Umbilical cord (tissue), 2 donors: ENCODE measurements around the gene MTA3. TPM values are rescaled to one million over a fixed set of nuclear protein-coding genes. Genes with fewer than 3 reads are reported as not detected.
"Not testable (repeated sequence)": the region's sequence is repeated elsewhere in the genome, so short reads cannot be mapped to it uniquely, and the experiment has no call there.

Experiments
- DNase-seq: peaks from one replicate; pipeline ENCODE4 v3.0.0-alpha.2; 2015; ENCODE audit warnings: low spot score
- total RNA-seq: library from RNA; depleted of rRNA; stranded (reverse); fragments of >200 nt; gene quantifications from one replicate; pipeline ENCODE4 v1.2.3, GENCODE V29; 2014; ENCODE audit warnings: low replicate concordance; ENCODE audit not compliant: insufficient read depth

The MTA3 gene
- total RNA-seq, 1 donor from 2014 or later = 23.8 TPM

DNA sequence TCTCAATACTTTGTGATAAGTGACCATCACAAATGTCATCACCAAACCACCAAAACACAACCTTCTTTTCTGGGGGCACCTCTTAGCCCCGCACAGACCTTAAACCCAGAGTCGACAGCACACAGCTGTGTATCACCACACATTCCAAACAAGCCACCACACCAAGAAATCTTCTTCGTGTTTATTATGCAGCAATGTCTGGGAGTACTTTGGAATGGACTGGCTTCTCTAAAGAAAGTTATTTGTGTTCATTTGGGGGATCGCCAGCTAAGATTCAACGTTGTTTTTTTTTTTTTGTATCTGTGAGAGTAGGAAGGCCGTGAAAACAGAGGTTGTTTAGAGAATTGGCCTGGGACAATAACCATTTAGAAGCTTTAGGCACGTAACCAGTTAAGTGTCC, 1.1 kb upstream of the MTA3 start:
- peak; percentile 42 for DNase-seq

DNA sequence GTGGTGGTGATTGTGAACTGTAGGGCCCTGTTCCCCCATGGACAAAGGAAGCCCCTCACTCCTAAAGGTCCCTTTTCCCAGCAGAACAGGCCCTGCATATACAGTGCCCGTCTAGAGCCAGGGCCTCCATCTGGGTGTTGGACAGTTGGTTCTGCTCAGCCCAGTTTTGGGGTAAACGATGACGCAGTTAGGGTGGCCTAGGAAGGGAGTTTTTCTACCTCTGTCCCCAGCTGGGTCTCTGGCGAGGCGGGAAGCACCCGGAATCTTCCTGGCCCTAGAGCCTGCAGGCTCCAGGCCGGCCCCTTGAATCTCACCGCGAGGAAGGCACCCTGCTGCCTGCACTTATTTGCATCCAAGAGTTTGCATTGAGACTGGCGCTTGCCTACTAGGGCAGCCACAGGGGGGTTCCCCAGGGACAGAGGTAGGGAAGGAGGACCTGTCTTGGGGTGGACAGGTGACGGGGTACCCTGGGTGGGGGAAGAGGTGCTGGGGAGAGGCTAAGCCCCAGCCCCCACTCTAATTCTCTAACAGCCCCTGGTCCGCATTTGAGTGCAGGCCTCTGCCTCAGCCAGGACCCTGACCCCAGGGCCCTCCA, 529 bp upstream of the MTA3 start:
- peak; percentile 48 for DNase-seq

GRCh38 chr2:42569116-42569711, 782 bp downstream of the MTA3 start:
- peak; percentile 67 for DNase-seq

- peak; percentile 15 for DNase-seq
Observed at GRCh38 chr2:42569883-42570282, 1.5 kb downstream of the MTA3 start.

- DNase-seq = no peak
Observed at GRCh38 chr2:42572297-42573081, 4.1 kb downstream of the MTA3 start.

GRCh38 chr2:42573256-42573655, 4.8 kb downstream of the MTA3 start:
- DNase-seq = no peak

- no peak for DNase-seq
Observed at GRCh38 chr2:42575458-42576064, 7.1 kb downstream of the MTA3 start.

DNA sequence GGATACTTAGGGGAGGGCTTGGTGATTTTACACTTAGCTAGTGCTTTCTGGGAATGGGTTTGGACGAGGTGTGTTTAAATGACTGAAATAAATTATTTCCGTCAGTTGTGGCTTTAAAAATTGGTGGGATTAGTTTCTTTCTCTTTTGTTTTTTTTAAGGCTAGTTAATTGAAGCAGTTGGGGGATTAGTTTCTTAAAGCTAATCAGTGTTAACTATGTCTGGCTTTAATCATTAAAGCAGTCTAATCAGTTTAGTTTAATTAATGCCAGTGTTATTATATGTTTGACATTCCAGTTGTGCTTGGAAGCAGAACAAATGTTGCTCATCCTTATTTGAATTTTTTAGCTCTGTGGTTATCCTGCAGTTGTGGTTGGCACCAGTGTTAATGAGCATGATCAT, 10.2 kb downstream of the MTA3 start:
- no peak for DNase-seq

DNA sequence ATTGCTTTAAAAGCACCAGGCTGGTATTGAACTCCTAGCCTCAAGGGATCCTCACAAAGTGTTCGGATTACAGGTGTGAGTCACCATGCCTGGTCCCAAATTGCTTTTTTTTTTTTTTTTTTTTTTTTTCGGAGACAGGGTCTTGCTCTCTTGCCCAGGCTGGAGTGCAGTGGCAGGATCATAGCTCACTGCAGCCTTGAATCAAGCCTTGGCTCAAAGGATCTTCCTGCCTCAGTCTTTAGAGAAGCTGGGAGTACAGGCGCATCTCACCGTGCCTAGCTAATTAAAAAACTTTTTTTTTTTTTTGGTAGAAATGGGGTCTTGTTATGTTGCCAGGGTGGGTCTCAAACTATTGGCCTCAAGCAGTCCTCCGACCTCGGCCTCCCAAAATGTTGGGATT, 12.8 kb downstream of the MTA3 start:
- no peak for DNase-seq

- not testable (repeated sequence) for DNase-seq
Observed at GRCh38 chr2:42584628-42585027, 16.2 kb downstream of the MTA3 start.

- DNase-seq = no peak
Observed at GRCh38 chr2:42585779-42586178, 17.3 kb downstream of the MTA3 start.

- no peak for DNase-seq
Observed at GRCh38 chr2:42587526-42588117, 19.2 kb downstream of the MTA3 start.

- DNase-seq = no peak
Observed at GRCh38 chr2:42588121-42588520, 19.7 kb downstream of the MTA3 start.

GRCh38 chr2:42590176-42590575, 21.7 kb downstream of the MTA3 start:
- DNase-seq = no peak

DNA sequence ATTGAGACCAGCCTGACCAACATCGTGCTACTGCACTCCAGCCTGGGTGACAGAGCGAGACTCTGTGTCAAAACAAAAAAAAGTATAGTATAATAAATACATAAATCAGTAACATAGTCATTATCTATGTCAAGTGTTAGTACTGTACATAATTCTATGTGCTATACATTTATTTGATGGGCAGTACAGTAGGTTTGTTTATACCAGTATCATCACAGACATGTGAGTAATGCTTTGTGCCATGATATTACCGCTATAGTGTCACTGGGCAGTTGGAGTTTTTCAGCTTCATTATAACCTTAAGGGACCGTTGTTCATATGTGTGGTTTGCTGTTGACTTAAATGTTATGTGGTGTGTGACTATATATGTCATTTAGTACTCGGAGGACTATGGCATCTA, 24.9 kb downstream of the MTA3 start:
- no peak for DNase-seq

- no peak for DNase-seq
Observed at GRCh38 chr2:42598656-42599055, 30.2 kb downstream of the MTA3 start.

DNA sequence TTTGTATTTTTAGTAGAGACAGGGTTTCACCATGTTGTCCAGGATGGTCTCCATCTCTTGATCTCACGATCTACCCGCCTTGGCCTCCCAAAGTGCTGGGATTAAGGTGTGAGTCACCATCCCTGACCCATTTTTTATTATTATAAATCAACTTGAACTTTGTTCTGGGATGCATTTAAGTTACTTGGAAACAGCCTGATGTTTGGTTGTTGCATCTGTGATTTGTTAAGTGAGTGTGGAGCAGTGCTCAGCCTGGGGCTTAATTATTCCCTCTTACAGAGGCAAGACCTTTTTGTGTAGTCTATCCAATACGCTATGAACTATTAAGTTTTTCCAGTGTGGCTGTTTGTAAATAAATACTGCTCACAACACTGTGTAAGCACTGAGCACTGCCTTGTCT, 32.6 kb downstream of the MTA3 start:
- peak; percentile 16 for DNase-seq

GRCh38 chr2:42602218-42602875, 33.9 kb downstream of the MTA3 start:
- no peak for DNase-seq

- DNase-seq = no peak
Observed at GRCh38 chr2:42602876-42603219, 34.4 kb downstream of the MTA3 start.

- not testable (repeated sequence) for DNase-seq
Observed at GRCh38 chr2:42604341-42604867, 36.0 kb downstream of the MTA3 start.

DNA sequence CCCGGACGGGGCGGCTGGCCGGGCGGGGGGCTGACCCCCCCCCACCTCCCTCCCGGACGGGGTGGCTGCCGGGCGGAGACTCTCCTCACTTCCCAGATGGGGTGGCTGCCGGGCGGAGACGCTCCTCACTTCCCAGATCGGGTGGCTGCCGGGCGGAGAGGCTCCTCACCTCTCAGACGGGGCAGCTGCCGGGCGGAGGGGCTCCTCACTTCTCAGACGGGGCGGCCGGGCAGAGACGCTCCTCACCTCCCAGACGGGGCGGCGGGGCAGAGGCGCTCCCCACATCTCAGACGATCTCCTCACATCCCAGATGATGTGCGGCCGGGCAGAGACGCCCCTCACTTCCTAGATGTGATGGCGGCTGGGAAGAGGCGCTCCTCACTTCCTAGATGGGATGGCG, 37.7 kb downstream of the MTA3 start:
- not testable (repeated sequence) for DNase-seq
